ENCODE data around the gene PDIK1L. TPM values are rescaled to one million over a fixed set of nuclear protein-coding genes. Genes with fewer than 3 reads are reported as not detected.
A peak's percentile ranks its signal among the peaks of the same experiment; 100 is the strongest.

PDIK1L gene
- total and polyA plus RNA-seq, 8 donors, result 1.7 to 12.1 (median 6.0) TPM

DNA sequence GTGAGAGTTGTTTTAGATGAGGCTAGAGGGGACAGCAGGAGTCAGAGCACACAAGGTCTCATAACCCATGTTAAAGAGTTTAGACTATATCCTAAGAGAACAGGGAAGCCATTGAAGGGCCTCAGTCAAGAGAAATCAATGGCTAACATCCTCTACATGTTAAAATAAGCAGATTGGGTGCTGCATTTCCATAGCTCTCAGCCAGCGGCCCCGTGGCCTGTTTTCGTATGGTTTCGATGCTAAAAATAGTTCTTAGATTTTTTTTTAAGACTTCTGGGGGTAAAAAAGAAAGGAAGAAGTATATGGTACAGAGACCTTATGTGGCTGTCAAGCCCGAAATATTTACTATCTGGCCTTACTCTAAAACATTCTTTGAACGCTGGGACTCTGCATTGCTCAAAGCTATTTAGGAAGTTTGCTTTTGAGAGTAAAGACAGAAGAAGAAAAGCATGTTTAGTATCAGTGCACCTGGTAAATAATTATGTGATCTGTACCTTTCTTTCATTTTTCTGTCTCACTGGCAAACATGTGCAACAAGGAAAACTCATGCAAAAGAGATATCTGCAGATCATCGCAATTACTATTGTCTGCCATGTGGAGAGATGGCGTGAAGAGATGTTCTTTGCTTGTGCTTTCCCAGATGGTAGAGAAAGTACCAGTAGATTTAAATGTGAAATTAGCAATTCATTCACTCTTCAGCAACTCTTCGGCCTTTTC, 8.4 kb downstream of the PDIK1L start:
- H3K4me3 ChIP-seq, result no peak overlapping the region
- peaks cover 33 to 60% (median 47%) of the 10 kb centered on the region in 3 donors for H3K4me1 ChIP-seq
- FAIRE-seq, result no peak
- no peaks in the 10 kb centered on the region for H3K36me3 ChIP-seq
- TF ChIP-seq, protein P1, sequence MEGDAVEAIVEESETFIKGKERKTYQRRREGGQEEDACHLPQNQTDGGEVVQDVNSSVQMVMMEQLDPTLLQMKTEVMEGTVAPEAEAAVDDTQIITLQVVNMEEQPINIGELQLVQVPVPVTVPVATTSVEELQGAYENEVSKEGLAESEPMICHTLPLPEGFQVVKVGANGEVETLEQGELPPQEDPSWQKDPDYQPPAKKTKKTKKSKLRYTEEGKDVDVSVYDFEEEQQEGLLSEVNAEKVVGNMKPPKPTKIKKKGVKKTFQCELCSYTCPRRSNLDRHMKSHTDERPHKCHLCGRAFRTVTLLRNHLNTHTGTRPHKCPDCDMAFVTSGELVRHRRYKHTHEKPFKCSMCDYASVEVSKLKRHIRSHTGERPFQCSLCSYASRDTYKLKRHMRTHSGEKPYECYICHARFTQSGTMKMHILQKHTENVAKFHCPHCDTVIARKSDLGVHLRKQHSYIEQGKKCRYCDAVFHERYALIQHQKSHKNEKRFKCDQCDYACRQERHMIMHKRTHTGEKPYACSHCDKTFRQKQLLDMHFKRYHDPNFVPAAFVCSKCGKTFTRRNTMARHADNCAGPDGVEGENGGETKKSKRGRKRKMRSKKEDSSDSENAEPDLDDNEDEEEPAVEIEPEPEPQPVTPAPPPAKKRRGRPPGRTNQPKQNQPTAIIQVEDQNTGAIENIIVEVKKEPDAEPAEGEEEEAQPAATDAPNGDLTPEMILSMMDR (IDR thresholded peaks at IDR 0.05), result no peak
- H3K27me3 ChIP-seq, result no peaks in the 10 kb centered on the region
- no peak overlapping the region for H3K27ac ChIP-seq
- no peak for DNase-seq
- WGBS, 2 donors, result 69 to 70% methylated on average over 9 of the region's 9 CpGs
- no peak for ATAC-seq
- H3K9me3 ChIP-seq, result no peaks in the 10 kb centered on the region
- intact Hi-C loops (cut with DNase I), result no loop called here

DNA sequence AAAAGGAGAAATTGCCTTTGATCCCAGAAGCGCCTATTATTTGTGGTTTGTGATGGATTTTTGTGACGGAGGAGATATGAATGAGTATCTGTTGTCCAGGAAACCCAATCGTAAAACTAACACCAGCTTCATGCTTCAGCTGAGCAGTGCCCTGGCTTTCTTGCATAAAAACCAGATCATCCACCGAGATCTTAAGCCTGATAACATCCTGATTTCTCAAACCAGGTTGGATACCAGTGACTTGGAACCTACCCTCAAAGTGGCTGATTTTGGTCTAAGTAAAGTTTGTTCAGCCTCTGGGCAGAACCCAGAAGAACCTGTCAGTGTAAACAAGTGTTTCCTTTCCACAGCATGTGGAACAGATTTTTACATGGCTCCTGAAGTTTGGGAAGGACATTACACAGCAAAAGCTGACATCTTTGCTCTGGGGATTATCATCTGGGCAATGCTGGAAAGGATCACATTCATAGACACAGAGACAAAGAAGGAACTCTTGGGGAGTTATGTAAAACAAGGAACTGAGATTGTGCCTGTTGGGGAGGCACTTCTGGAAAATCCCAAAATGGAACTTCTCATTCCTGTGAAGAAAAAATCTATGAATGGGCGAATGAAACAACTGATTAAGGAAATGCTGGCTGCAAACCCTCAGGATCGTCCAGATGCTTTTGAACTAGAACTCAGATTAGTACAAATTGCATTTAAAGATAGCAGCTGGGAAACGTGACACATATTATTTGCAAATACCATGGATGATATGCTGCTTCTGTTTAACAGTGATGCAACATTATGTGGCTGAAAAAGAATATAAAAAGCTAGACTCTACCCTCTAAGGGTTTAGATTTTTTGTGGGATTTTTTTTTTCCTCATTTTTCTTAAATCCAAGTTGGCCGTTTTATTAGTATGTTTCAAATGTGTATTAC, 10.5 kb downstream of the PDIK1L start:
- H3K4me1 ChIP-seq, result peaks cover 34 to 68% (median 60%) of the 10 kb centered on the region in 3 donors
- peak in 2 of 4 donors; percentile 17 to 22 for ATAC-seq
- no peaks in the 10 kb centered on the region for H3K27me3 ChIP-seq
- no peak for DNase-seq
- H3K9me3 ChIP-seq, result no peaks in the 10 kb centered on the region
- WGBS, 2 donors, result 23 to 26% methylated on average over 8 of the region's 8 CpGs
- no peak overlapping the region for H3K4me3 ChIP-seq
- TF ChIP-seq, protein P1 (IDR thresholded peaks at IDR 0.05), result no peak
- peak; percentile 64 for FAIRE-seq
- intact Hi-C loops (cut with DNase I), result no loop called here
- no peaks in the 10 kb centered on the region for H3K36me3 ChIP-seq
- peak overlapping the region in 2 of 4 donors; percentile 54 to 70 for H3K27ac ChIP-seq

DNA sequence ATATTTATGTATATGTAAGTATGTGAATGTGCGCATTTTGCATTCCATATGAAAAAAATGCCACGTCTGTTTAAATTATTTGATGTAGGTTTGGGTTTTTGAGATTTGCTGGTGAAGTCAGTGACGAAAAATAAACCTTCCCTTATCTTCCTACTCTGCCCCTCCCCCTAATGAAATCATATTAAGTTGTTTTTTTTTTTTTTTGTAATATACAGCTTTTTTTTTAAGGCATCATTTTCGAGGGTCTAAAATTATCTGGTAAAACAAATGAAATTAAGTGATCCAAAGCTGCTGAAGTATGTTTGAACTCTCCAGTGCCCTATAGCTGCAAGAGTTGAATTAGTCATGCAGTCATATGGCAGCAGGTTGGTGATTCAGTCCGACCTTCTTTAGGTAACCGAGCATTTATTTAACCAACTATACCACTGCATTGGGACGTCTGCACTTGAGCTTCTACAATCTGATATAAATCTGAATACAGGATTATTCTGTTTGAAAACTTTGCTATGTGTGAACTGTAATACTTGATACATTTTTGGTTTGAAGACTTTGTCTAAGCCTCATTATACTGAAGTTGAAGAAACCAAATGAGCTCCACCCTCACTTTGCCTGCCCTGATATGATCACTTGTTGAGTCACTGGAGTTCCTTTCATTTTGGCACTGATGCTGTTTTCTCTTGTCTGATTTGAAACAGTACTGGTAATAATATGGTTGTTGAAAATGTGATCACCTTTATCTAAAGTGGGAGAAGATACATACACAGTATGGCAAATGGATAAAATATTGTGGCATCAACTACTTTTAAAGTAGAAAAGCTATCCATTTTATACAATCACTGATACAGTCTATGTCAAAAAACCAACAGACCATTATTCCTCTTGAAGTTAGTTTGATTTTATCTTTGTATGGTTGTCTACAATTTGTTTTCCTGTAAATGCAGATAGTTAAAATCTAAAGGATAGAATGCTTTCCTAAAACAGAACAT, 11.7 kb downstream of the PDIK1L start:
- FAIRE-seq, result peak; percentile 13
- 62 to 63% methylated on average over 7 of the region's 7 CpGs for WGBS, 2 donors
- TF ChIP-seq, protein P1 (IDR thresholded peaks at IDR 0.05), result no peak

DNA sequence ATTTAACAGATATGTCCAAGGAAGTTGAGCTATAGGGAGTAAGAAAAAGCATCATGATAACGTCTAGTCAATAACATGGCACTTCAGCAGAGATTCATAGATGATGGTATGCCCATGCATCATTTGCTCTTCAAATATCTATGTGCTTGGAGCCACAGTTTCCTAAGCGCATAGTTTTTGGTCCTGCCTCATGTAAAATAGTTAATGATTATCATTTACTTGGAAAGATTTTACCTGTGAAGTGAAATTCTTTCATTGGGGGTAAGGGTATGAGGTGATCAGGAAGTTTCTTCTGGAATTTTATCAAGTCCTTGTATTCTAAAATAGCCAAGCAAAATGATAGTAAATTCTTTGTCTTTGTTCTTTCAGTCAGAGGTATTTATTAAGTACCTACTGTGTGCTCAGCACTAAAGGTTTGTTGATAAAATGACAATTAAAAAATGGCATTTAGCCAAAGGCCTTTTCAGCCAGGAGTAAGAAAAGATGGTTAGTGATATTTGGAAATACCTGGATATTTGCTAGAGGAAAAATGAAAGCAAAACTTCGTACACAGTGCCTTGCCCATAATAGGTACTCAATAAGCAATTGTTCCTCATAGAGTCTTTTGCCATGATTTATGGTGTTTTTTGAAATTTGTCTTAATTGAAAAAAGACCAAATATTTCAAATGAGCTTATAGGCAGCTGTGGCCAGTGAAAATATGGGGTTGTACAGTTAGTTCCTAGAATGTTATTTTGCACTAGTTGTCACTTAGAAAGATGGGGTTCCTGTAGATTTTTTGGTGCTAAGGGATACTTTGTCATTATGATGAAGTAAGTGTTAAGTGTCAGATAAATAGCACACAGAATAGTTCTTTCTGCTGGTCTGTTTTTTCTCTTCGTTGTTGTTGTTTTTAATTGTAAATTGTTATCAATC, 13.1 kb downstream of the PDIK1L start:
- Histone ChIP-seq H3K4me3 (no peak overlapping the region), H3K9me3 (no peaks in the 10 kb centered on the region), H3K27me3 (no peaks in the 10 kb centered on the region), H3K4me1 (peaks cover 31 to 72% (median 71%) of the 10 kb centered on the region in 3 donors), H3K27ac (peak overlapping the region in 2 of 4 donors; percentile 54 to 74), H3K36me3 (no peaks in the 10 kb centered on the region)
- 46 to 48% methylated on average over 4 of the region's 4 CpGs for WGBS, 2 donors
- peak in 2 of 4 donors; percentile 32 to 41 for ATAC-seq
- TF ChIP-seq, protein P1 (IDR thresholded peaks at IDR 0.05), result no peak
- no peak for FAIRE-seq
- intact Hi-C loops (cut with DNase I), result no loop called here
- no peak for DNase-seq

More for the DNA sequence above, 11.7 kb downstream of the PDIK1L start:
- Histone ChIP-seq H3K4me1 (peaks cover 31 to 74% (median 71%) of the 10 kb centered on the region in 3 donors), H3K27ac (peak overlapping the region in 3 of 4 donors; percentile 2 to 70 (median 54)), H3K9me3 (no peaks in the 10 kb centered on the region), H3K27me3 (no peaks in the 10 kb centered on the region), H3K4me3 (no peak overlapping the region), H3K36me3 (no peaks in the 10 kb centered on the region)
- ATAC-seq, result peak in 1 of 4 donors; percentile 38
- intact Hi-C loops (cut with DNase I), result no loop called here
- DNase-seq, result no peak

Data from pancreas (tissue), 10 donors.